HG02840 (cell line): ENCODE measurements around the gene JPT1.
"Not testable (repeated sequence)": the region's sequence is repeated elsewhere in the genome, so short reads cannot be mapped to it uniquely, and the experiment has no call there.

ENCODE experiments used
- ATAC-seq: cut with Tn5 transposase; IDR thresholded peaks from one replicate; pipeline ENCODE4 v1.9.1; 2021; ENCODE audit warnings: mild to moderate bottlenecking, moderate library complexity, moderate number of reproducible peaks; ENCODE audit not compliant: unreplicated experiment, low FRiP score

The JPT1 gene, protein sequence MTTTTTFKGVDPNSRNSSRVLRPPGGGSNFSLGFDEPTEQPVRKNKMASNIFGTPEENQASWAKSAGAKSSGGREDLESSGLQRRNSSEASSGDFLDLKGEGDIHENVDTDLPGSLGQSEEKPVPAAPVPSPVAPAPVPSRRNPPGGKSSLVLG

GRCh38 chr17:75154195-75155106 lies at the start of gene JPT1:
JPT1 (minus strand) TSS chr17:75154512; CDS start chr17:75154397, 115 bp downstream.
- ATAC-seq, result peak; percentile 93

- no peak for ATAC-seq
These were observed 45.7 kb upstream of the JPT1 start for GRCh38 chr17:75199886-75200618.

DNA sequence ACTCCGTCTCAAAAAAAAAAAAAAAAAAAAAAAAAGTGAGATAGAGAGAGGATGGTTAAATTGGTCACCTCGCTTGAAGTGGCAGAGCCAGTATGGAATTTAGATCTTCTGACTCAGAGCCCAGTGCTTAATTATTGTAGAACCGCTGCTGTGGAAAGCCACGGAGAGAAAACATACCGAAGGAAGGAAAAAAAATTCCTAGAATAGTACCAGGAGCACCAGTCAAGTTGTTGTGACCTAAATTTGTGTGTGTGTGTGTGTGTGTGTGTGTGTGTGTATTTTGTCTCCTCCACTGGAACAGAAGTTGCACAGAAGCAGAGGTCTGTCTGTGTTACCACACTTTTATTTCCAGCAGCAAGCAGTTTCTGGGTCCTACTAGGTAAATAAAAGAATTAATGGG lies 40.6 kb upstream of the JPT1 start:
- no peak for ATAC-seq

- no peak for ATAC-seq
These were observed 37.3 kb upstream of the JPT1 start for GRCh38 chr17:75191584-75191983.

- no peak for ATAC-seq
These were observed 34.3 kb upstream of the JPT1 start for GRCh38 chr17:75188614-75189013.

DNA sequence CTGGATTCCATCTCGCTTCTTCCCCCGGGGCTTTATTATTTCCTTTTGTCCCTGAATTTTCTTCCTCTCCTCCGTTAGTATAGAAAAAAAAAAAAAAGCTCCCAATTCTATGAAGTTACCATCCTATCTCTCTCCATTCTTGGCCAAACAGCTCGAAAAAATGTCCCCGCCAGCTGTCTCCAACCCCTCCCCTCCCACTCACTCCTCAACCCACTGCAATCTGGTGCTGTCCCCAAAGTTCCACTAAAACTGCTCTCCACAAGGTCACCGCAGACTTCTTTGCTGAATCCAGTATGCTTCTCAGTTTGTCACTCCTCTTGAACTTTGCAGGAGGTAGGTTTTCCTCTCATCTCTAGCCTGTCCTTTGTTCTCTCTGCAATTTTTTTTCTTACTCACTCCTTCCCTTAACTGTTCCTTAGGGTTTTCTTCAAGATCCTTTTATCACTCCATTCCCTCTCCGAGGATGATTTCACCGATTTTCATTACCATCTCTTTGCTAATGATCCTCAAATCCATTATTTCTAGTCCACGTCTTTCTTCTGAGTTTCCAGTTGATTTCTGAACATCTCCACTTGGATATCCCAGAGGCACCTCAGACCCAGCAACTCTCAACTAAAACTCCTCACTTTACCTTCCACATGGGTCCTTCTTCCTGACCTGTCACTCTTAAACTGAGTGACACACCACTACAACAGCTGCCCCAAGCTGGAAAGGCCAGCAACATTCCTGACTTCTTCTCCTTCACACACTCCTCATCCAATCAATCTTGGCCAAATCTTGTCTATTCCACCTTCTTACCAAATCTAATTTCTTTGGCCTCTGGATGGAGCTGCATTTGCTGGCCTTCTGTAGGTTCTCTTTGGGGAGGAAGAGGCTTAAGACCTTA lies 29.9 kb upstream of the JPT1 start:
- ATAC-seq, result no peak

DNA sequence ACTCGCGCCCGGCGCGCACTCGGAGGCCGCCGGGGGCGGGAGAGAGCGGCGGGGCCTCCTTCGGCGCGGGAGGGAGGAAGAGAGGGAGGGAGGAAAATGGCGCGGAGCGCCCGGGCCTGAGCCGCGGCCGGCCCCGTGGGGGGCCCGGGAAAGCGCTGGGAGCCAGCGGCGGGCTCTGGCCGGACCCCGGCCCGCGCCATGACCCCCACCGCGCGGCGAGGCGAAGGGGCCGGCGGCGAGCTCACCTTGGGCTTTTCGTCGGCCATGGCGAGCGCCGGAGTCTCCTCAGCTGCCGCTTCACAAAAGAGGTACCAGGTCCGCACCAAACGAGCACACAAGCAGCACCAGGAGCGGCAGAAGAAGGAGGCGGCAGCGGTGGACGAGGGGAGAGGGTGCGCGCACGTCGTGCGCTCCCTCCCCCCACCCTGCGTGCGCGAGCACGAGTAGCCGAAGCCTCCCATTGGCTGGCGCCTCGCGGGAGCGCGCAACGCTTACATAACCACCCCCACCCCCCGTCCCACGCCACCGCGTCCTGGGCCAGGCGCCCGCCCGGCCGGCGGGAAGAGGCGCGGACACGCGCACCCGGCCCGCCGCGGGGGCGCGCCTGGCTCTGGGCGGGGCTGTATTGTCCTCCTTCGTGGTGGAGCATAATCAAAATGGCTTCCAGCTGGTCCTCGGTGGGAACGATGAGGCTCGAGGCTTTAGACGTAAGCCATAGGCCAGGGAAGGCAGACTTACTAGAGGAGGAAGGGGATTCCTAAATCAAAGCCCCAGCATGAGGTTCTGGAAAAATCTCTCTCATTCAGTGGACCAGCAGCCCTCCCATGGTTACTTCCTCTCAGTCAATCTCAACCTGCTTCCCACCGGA lies 28.5 kb upstream of the JPT1 start, which contains the start of gene SUMO2:
Gene SUMO2 (minus strand): TSS at position 391 of the 868 bp plus-strand sequence. CDS start 125 bp downstream, at position 266.
- peak; percentile 70 for ATAC-seq

DNA sequence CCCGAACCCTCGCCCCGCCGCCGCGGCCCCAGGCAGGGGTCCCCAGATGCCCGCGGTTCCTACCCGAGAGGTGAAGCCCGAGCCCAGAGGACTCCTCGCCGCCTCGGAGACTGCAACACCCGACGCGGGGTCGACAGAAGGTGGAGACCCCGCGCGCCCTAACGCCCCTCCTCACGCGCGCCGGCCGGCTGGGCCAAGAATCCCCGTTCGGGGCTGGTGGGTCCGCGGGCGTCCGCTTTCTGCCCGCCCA lies 27.9 kb upstream of the JPT1 start:
- peak; percentile 9 for ATAC-seq

- ATAC-seq, result no peak
These were observed 27.5 kb upstream of the JPT1 start for GRCh38 chr17:75181608-75182318.

DNA sequence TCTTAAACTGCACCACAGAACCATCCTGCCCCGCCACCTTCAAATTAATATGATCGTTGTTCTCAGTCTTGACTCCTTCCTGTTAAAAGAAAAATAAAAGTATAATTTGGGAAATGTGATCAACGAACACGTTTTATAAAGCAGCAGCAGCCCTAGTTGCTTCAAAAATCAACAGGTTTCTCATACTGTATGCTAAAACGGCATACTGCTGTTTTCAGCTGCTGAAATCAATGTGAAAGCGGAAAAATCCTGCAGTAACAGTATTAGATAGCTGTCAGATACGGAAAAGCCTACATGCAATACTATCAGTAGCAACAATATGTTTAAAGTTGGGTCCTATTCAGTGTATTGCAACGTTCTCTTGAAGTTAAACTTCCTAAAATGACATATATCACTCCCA lies 26.8 kb upstream of the JPT1 start:
- no peak for ATAC-seq

DNA sequence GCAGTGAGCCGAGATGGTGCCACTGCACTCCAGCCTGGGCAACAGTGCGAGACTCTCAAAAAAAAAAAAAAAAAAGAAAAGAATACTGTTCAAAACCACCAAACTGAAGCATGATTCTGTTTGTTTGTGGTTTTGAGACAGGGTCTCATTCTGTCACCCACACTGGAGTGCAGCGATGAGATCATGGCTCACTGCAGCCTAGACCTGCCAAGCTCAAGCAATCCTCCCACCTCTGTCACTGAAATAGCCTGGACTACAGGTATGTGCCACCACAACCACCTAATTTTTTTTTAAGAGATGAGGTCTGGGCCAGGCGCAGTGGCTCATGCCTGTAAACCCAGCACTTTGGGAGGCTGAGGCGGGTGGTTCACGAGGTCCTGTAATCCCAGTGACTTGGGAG lies 24.1 kb upstream of the JPT1 start:
- no peak for ATAC-seq

- ATAC-seq, result no peak
These were observed 22.3 kb upstream of the JPT1 start for GRCh38 chr17:75176625-75177024.

DNA sequence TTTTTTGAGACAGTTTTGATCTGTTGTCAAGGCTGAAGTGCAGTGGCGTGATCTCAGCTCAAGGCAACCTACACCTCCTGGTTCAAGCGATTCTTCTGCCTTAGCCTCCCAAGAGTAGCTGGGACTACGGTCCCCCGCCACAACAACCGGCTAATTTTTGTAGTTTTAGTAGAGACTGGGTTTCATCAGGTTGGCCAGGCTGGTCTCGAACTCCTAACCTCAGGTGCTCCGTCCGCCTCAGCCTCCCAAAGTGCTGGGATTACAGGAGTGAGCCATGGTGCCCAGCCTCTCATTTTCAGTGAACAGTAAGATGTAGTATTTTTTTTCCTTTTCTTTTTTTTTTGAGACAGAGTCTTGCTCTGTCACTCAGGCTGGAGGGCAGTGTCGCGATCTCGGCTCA lies 20.7 kb upstream of the JPT1 start:
- no peak for ATAC-seq

DNA sequence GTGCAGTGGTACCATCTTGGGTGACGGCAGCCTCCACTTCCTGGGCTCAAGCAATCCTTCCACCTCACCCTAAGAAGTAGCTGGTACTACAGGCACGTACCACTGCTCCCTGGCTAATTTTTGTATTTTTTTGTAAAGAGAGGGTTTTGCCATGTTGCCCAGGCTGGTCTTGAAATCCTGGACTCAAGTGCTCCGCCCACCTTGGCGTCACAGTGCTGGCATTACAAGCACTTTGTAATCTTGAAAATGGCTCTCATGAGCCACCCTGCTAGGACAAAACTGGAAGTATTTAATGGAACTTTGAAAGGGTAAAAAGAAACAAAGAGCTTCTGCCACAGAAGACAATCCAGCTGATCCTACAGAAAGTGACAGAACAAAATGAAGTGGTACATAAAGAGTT lies 19.2 kb upstream of the JPT1 start:
- no peak for ATAC-seq

DNA sequence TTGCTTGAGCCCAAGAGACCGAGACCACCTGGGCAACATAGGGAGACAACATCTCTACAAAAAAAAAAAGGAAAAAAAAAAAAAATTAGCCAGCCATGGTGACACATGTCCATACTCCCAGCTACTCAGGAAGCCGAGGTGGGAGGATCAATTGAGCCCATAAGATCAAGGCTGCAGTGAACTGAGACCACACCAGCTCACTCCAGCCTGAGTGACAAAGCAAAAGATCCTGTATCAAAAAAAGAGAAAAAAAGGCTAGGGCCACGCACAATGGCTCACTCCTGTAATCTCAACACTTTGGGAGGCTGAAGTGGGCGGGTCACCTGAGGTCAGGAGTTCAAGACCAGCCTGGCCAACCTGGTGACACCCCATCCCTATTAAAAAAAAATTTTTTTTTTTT lies 14.7 kb upstream of the JPT1 start:
- ATAC-seq, result no peak

DNA sequence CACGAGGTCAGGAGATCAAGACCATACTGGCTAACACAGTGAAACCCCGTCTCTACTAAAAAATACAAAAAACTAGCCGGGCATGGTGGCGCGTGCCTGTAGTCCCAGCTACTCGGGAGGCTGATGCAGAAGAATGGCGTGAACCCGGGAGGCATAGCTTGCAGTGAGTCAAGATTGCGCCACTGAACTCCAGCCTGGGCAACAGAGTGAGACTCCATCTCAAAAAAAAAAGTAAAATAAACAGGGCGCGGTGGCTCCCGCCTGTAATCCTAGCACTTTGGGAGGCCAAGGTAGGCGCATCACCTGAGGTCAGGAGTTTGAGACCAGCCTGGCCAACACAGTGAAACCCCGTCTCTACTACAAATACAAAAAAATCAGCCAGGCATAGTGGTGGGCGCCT lies 10.3 kb upstream of the JPT1 start:
- not testable (repeated sequence) for ATAC-seq

GRCh38 chr17:75163074-75163473 lies 8.8 kb upstream of the JPT1 start:
- ATAC-seq, result no peak

- no peak for ATAC-seq
These were observed 5.9 kb upstream of the JPT1 start for GRCh38 chr17:75160211-75160610.
